Lung (tissue), 12 donors: ENCODE measurements around the gene SYCE1L. TPM values are rescaled to one million over a fixed set of nuclear protein-coding genes. Genes with fewer than 3 reads are reported as not detected.

ENCODE experiments used
- ATAC-seq: fragments of 200-7000 bp; cut with Tn5 transposase; one replicate; pipeline ENCODE4 v1.9.1; 2020; ENCODE audit warnings: moderate number of reproducible peaks; ENCODE audit not compliant: insufficient read depth, low FRiP score
- DNase-seq, 3 donors: peaks; one replicate each; pipeline ENCODE4 v3.0.0-alpha.2; 2013 to 2017
- H3K27ac ChIP-seq, 2 donors: one replicate each; pipeline ENCODE4 v1.5.1; 2013; ENCODE audit warnings: mild to moderate bottlenecking in 2 of 2, moderate library complexity in 2 of 2, control low read depth in 1 of 2, inconsistent platforms in 1 of 2, low read depth in 1 of 2, low read length in 1 of 2
- H3K27me3 ChIP-seq, 3 donors: one replicate each; pipeline ENCODE4 v1.5.1; 2013; ENCODE audit warnings: low read length in 2 of 3; ENCODE audit not compliant: control insufficient read depth in 3 of 3, insufficient read depth in 3 of 3
- H3K36me3 ChIP-seq, 4 donors: one replicate each; pipeline ENCODE4 v1.5.1; 2013; ENCODE audit warnings: low read length in 4 of 4, mild to moderate bottlenecking in 1 of 4, moderate library complexity in 1 of 4; ENCODE audit not compliant: control insufficient read depth in 4 of 4, insufficient read depth in 4 of 4
- H3K4me1 ChIP-seq, 5 donors: one replicate each; pipeline ENCODE4 v1.5.1; 2013; ENCODE audit warnings: low read length in 5 of 5, mild to moderate bottlenecking in 2 of 5, moderate library complexity in 1 of 5; ENCODE audit not compliant: control insufficient read depth in 5 of 5, insufficient read depth in 5 of 5
- H3K4me3 ChIP-seq: one replicate; pipeline ENCODE4 v1.5.1; 2013; ENCODE audit warnings: mild to moderate bottlenecking, control low read depth, moderate library complexity
- H3K9ac ChIP-seq, 2 donors: one replicate each; pipeline ENCODE4 v1.5.1; 2013; ENCODE audit warnings: low read length in 2 of 2, control low read depth in 1 of 2; ENCODE audit not compliant: insufficient read depth in 1 of 2
- H3K9me3 ChIP-seq, 4 donors: one replicate each; pipeline ENCODE4 v1.5.1; 2013; ENCODE audit warnings: low read length in 3 of 4, mild to moderate bottlenecking in 1 of 4, moderate library complexity in 1 of 4; ENCODE audit not compliant: control insufficient read depth in 4 of 4, insufficient read depth in 3 of 4
- CTCF ChIP-seq: IDR thresholded peaks from 2 replicates; pipeline ENCODE4 v1.5.1; 2012; ENCODE audit warnings: mild to moderate bottlenecking; ENCODE audit errors: control extremely low read depth, extremely low read depth
- WGBS, 2 donors: extraction: QIAGEN DNeasy Blood & Tissue Kit; methylation state at CpG; one replicate each; pipeline ENCODE4 v1.1.7; 2013; 5-methylcytosine and 5-hydroxymethylcytosine counted together
- polyA plus RNA-seq, 2 donors: library from polyadenylated mRNA; stranded (reverse); fragments of 200-250 nt; gene quantifications; one replicate each; pipeline ENCODE4 v1.2.1, GENCODE V29; 2013
- total RNA-seq, 2 donors: library from RNA; depleted of rRNA in 1 of 2; stranded (reverse); fragments of >200 nt in 1 of 2; gene quantifications; one replicate each; pipeline ENCODE4 v1.2.1, GENCODE V29; 2014 to 2021
- donor health status: control.
- donor health status: control.
- donor health status: Bipolar disorder and iron deficiency.
- donor health status: healthy.
- donor health status: DM: yes; HTN: yes; CAD: no.

The SYCE1L gene
- total and polyA plus RNA-seq, 4 donors, result 1.4 to 6.9 (median 4.0) TPM; not detected in 1

GRCh38 chr16:77214411-77215138 lies 15.4 kb downstream of the SYCE1L start:
- Histone ChIP-seq H3K27ac (no peak overlapping the region), H3K36me3 (no peaks in the 10 kb centered on the region), H3K4me1 (peaks cover 0 to 12% (median 0%) of the 10 kb centered on the region in 5 donors), H3K9ac (no peak overlapping the region), H3K4me3 (no peak overlapping the region), H3K9me3 (no peaks in the 10 kb centered on the region), H3K27me3 (no peaks in the 10 kb centered on the region)
- ATAC-seq (no peak), DNase-seq (no peak)
- TF ChIP-seq CTCF, result no peak
- WGBS, 2 donors, result 86 to 87% methylated on average over 12 of the region's 12 CpGs

GRCh38 chr16:77219437-77219836 lies 20.2 kb downstream of the SYCE1L start:
- H3K27ac ChIP-seq, result no peak overlapping the region
- TF ChIP-seq CTCF, result no peak
- ATAC-seq (no peak), DNase-seq (no peak)
- no peaks in the 10 kb centered on the region for H3K4me1 ChIP-seq
- H3K9me3 ChIP-seq, result no peaks in the 10 kb centered on the region
- H3K4me3 ChIP-seq, result no peak overlapping the region
- no peak overlapping the region for H3K9ac ChIP-seq
- no peaks in the 10 kb centered on the region for H3K36me3 ChIP-seq
- WGBS, 2 donors, result 84 to 86% methylated on average over 3 of the region's 3 CpGs
- no peaks in the 10 kb centered on the region for H3K27me3 ChIP-seq

- no peak for ATAC-seq
- H3K27me3 ChIP-seq, result no peaks in the 10 kb centered on the region
Measured at GRCh38 chr16:77220427-77220826, 21.2 kb downstream of the SYCE1L start.

More at GRCh38 chr16:77220427-77220826, 21.2 kb downstream of the SYCE1L start:
- Histone ChIP-seq H3K9me3 (no peaks in the 10 kb centered on the region), H3K4me1 (no peaks in the 10 kb centered on the region), H3K4me3 (no peak overlapping the region), H3K27ac (no peak overlapping the region), H3K36me3 (no peaks in the 10 kb centered on the region), H3K9ac (no peak overlapping the region)
- DNase-seq, result no peak
- TF ChIP-seq CTCF, result no peak
- WGBS, 2 donors, result 53 to 85% methylated on average over 3 of the region's 3 CpGs
